K562 (cell line): Measurements from ENCODE around the gene UBR4. TPM values are rescaled to one million over a fixed set of nuclear protein-coding genes. Genes with fewer than 3 reads are reported as not detected.

ENCODE experiments used
- CBX2 ChIP-seq: fragments of 200-600 bp; sonication (generic); IDR thresholded peaks from one replicate; pipeline ENCODE4 v1.6.1; 2012; ENCODE audit warnings: mild to moderate bottlenecking, low read length, inconsistent platforms; ENCODE audit not compliant: insufficient read depth, poor library complexity, severe bottlenecking
- CBX3 ChIP-seq, 2 experiments: IDR thresholded peaks; 1 replicate in 1 of 2; 2 replicates in 1 of 2; pipeline ENCODE4 v1.6.1; 2012; ENCODE audit warnings: inconsistent platforms in 2 of 2, low read length in 2 of 2, borderline replicate concordance in 1 of 2, control low read depth in 1 of 2
- CREBBP ChIP-seq: IDR thresholded peaks from one replicate; pipeline ENCODE4 v1.6.1; 2012; ENCODE audit warnings: low read depth, mild to moderate bottlenecking, control low read depth, inconsistent platforms, low read length
- DACH1 ChIP-seq: fragments of 450-650 bp; IDR thresholded peaks from 2 replicates; pipeline ENCODE4 v1.6.1; 2018; ENCODE audit not compliant: partially characterized antibody
- EP300 ChIP-seq: IDR thresholded peaks from 2 replicates; pipeline ENCODE4 v1.6.1; 2012; ENCODE audit warnings: low read length, improper control_type of control experiment
- HIVEP1 ChIP-seq: fragments of 250-450 bp; sonication (Bioruptor Pico); IDR thresholded peaks from 2 replicates; pipeline ENCODE4 v1.4.0; 2020; ENCODE audit warnings: mild to moderate bottlenecking
- KDM4B ChIP-seq, 2 experiments: fragments of 450-650 bp in 1 of 2; sonication (generic) in 1 of 2; IDR thresholded peaks; 2 replicates each; pipeline ENCODE4 v1.6.1; 2016 to 2017; ENCODE audit warnings: borderline replicate concordance in 2 of 2, antibody characterized with exemption in 1 of 2, low read depth in 1 of 2, mild to moderate bottlenecking in 1 of 2
- MYBL2 ChIP-seq, 2 experiments: fragments of 450-650 bp in 1 of 2; sonication (generic) in 1 of 2; formaldehyde crosslinking in 1 of 2; IDR thresholded peaks; 2 replicates each; pipeline versions ENCODE4 v1.6.1 to v1.8.1; 2017 to 2022; ENCODE audit warnings: borderline replicate concordance in 1 of 2, inconsistent platforms in 1 of 2, low read depth in 1 of 2, mild to moderate bottlenecking in 1 of 2, missing genetic modification reagents in 1 of 2, moderate library complexity in 1 of 2
- NONO ChIP-seq, 2 experiments: fragments of 200-400 bp in 1 of 2; fragments of 450-650 bp in 1 of 2; formaldehyde crosslinking in 1 of 2; IDR thresholded peaks; 2 replicates each; pipeline ENCODE4 v1.6.1; 2017; ENCODE audit warnings: low read depth in 2 of 2, mild to moderate bottlenecking in 2 of 2, moderate library complexity in 2 of 2, low read length in 1 of 2
- NR2C1 ChIP-seq, 2 experiments: fragments of 450-650 bp; IDR thresholded peaks; 2 replicates each; pipeline ENCODE4 v1.6.1; 2017; ENCODE audit warnings: mild to moderate bottlenecking in 2 of 2, antibody characterized with exemption in 1 of 2, inconsistent platforms in 1 of 2, missing compliant biosample characterization in 1 of 2, missing genetic modification characterization in 1 of 2
- PCBP1 ChIP-seq: fragments of 200-400 bp; formaldehyde crosslinking; IDR thresholded peaks from 2 replicates; pipeline ENCODE4 v1.6.1; 2018; ENCODE audit warnings: mild to moderate bottlenecking, low read depth, low read length; ENCODE audit not compliant: poor library complexity, severe bottlenecking
- RBM34 ChIP-seq: fragments of 200-400 bp; formaldehyde crosslinking; IDR thresholded peaks from 2 replicates; pipeline ENCODE4 v1.6.1; 2018; ENCODE audit warnings: low read length, borderline replicate concordance; ENCODE audit not compliant: insufficient read depth
- SMAD1 ChIP-seq: fragments of 150-350 bp; IDR thresholded peaks from 2 replicates; pipeline ENCODE4 v1.6.1; 2014; ENCODE audit warnings: low read length, low read depth; ENCODE audit not compliant: partially characterized antibody
- ZNF561 ChIP-seq: fragments of 450-650 bp; formaldehyde crosslinking; conservative IDR thresholded peaks from 2 replicates; pipeline ENCODE4 v1.4.0; 2020; ENCODE audit warnings: mild to moderate bottlenecking, moderate library complexity
- ZNF699 ChIP-seq: fragments of 250-450 bp; sonication (Bioruptor Pico); IDR thresholded peaks from 2 replicates; pipeline ENCODE4 v1.8.0; 2021; ENCODE audit warnings: mild to moderate bottlenecking, moderate library complexity; ENCODE audit not compliant: insufficient replicate concordance
- polyA plus RNA-seq, 8 experiments: library from polyadenylated mRNA; depleted of rRNA in 4 of 8; stranded (reverse) in 5 of 8; unstranded in 3 of 8; fragments of >200 nt; fragmentation: Nextera tagmentation in 2 of 8; fragmentation: Illumina TruSeq in 1 of 8; extraction: Ambion mirVana in 2 of 8; extraction: Trizol in 1 of 8; gene quantifications; 2 replicates each; pipeline versions ENCODE4 v1.2.1 to v1.2.3, GENCODE V29; 2011 to 2014; ENCODE audit warnings: inconsistent platforms in 1 of 8, missing spikeins in 1 of 8
- total RNA-seq, 7 experiments: library from RNA; depleted of rRNA in 6 of 7; stranded (reverse); fragments of >200 nt in 6 of 7; fragmentation: Illumina TruSeq in 2 of 7; extraction: Trizol in 2 of 7; gene quantifications; 2 replicates each; pipeline versions ENCODE4 v1.2.1 to v1.2.3, GENCODE V29; 2011 to 2021; ENCODE audit warnings: low replicate concordance in 1 of 7
- TF ChIP-seq, protein P1 (sequence below): fragments of 450-650 bp; formaldehyde crosslinking; IDR thresholded peaks from 2 replicates; pipeline ENCODE4 v1.4.0; 2022; ENCODE audit warnings: missing genetic modification characterization
- TF ChIP-seq, protein P2 (sequence below), 2 experiments: fragments of 450-650 bp in 1 of 2; sonication (generic) in 1 of 2; formaldehyde crosslinking; conservative IDR thresholded peaks; 2 replicates each; pipeline versions ENCODE4 v1.4.0 to v1.8.1; 2020 to 2022; ENCODE audit warnings: mild to moderate bottlenecking in 1 of 2, missing genetic modification reagents in 1 of 2
- TF ChIP-seq, protein P3 (sequence below): fragments of 450-650 bp; formaldehyde crosslinking; IDR thresholded peaks from 2 replicates; pipeline ENCODE4 v1.4.0; 2020; ENCODE audit warnings: mild to moderate bottlenecking, moderate library complexity
- TF ChIP-seq, protein P4 (sequence below): sonication (generic); IDR thresholded peaks from 2 replicates; pipeline ENCODE4 v1.6.1; 2016

Gene UBR4
- total and polyA plus RNA-seq, 9 of the 15 experiments (the other 6 are each of a cell fraction or from before 2014, with no cell fraction given) = 55.4 to 277 (median 123) TPM

DNA sequence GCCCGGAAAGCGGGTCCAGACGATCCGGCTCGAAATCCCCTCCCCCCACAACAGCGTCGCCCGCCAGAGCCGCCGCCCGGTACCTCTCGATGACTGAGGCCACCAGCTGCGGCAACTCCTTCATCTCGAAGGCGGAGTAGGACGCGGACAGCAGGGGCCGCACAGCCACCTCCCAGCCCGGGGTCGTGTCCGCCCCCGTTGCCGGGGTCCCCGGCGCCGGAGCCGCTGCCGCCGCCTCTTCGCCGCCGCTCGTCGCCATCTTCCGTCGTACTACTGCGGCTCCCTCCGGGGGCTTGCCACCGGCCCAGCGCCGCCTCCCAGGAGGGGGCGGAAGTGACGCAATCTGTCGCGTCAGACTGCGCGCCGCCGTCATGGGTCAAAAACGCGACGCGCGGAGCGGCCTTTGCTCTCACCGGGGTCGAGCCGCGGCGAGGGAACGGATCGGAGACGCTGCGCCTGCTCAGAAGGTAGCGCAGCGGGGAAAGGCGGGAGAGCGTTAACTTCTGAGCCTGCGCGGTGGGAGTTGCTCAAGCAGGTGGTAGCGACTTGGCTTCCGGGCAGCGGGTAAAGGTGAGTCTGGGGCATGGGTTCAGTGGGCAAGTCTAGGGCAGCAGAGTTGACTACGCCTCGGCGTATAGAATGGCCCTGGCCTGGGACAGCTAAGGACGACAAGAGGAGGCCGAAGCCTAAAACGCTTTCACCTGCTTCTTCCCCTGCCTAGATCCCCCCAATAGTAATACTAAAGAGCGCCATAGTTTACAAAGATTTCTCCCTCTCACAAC lies at the start of gene UBR4 (continued):
- no peak for TF ChIP-seq ZNF699 (CRISPR knock-in tag)
- TF ChIP-seq KDM4B (IDR thresholded peaks at IDR 0.05; ENCODE audit: borderline replicate concordance in 2 of 2, low read depth in 1 of 2) = peak in 1 of 2 experiments; percentile 69; a peak in 1 of 4 replicates
- no peak for TF ChIP-seq CBX2
- TF ChIP-seq, protein P1, sequence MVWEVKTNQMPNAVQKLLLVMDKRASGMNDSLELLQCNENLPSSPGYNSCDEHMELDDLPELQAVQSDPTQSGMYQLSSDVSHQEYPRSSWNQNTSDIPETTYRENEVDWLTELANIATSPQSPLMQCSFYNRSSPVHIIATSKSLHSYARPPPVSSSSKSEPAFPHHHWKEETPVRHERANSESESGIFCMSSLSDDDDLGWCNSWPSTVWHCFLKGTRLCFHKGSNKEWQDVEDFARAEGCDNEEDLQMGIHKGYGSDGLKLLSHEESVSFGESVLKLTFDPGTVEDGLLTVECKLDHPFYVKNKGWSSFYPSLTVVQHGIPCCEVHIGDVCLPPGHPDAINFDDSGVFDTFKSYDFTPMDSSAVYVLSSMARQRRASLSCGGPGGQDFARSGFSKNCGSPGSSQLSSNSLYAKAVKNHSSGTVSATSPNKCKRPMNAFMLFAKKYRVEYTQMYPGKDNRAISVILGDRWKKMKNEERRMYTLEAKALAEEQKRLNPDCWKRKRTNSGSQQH (CRISPR knock-in tag) = no peak
- TF ChIP-seq, protein P2, sequence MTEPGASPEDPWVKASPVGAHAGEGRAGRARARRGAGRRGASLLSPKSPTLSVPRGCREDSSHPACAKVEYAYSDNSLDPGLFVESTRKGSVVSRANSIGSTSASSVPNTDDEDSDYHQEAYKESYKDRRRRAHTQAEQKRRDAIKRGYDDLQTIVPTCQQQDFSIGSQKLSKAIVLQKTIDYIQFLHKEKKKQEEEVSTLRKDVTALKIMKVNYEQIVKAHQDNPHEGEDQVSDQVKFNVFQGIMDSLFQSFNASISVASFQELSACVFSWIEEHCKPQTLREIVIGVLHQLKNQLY (CRISPR knock-in tag; conservative IDR thresholded peaks at IDR 0.05) = no peak
- 0 out of 2 replicates have a peak, but pooled peaks have one; percentile 51 for TF ChIP-seq HIVEP1 (CRISPR knock-in tag)
- TF ChIP-seq NR2C1 (IDR thresholded peaks at IDR 0.05) = peak; percentile 96
- peak; percentile 98 for TF ChIP-seq NR2C1 (tag; IDR thresholded peaks at IDR 0.05)
- TF ChIP-seq MYBL2 (IDR thresholded peaks at IDR 0.05; ENCODE audit: low read depth) = no peak
- TF ChIP-seq MYBL2 (CRISPR knock-in tag; IDR thresholded peaks at IDR 0.05; ENCODE audit: borderline replicate concordance) = no peak
- TF ChIP-seq CBX3 (IDR thresholded peaks at IDR 0.05; ENCODE audit: borderline replicate concordance in 1 of 2, low read length in 2 of 2) = peak in 1 of 2 experiments; percentile 88; a peak in 1 of 3 replicates
- TF ChIP-seq PCBP1 = peak; percentile 91
- TF ChIP-seq, protein P3, sequence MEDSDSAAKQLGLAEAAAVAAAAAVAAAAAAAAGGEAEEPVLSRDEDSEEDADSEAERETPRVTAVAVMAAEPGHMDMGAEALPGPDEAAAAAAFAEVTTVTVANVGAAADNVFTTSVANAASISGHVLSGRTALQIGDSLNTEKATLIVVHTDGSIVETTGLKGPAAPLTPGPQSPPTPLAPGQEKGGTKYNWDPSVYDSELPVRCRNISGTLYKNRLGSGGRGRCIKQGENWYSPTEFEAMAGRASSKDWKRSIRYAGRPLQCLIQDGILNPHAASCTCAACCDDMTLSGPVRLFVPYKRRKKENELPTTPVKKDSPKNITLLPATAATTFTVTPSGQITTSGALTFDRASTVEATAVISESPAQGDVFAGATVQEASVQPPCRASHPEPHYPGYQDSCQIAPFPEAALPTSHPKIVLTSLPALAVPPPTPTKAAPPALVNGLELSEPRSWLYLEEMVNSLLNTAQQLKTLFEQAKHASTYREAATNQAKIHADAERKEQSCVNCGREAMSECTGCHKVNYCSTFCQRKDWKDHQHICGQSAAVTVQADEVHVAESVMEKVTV (CRISPR knock-in tag) = no peak
- no peak for TF ChIP-seq CREBBP
- peak; percentile 95; the same call in 1 of the 2 replicates for TF ChIP-seq RBM34
- peak; percentile 88 for TF ChIP-seq DACH1
- TF ChIP-seq ZNF561 (CRISPR knock-in tag) = no peak
- TF ChIP-seq SMAD1 = peak; percentile 76
- TF ChIP-seq EP300 = peak; percentile 64; the same call in 1 of the 2 replicates
- peak; percentile 63 to 88; a peak in 3 of 4 replicates for TF ChIP-seq NONO (IDR thresholded peaks at IDR 0.05; ENCODE audit: low read depth in 2 of 2, low read length in 1 of 2)
- TF ChIP-seq, protein P4, sequence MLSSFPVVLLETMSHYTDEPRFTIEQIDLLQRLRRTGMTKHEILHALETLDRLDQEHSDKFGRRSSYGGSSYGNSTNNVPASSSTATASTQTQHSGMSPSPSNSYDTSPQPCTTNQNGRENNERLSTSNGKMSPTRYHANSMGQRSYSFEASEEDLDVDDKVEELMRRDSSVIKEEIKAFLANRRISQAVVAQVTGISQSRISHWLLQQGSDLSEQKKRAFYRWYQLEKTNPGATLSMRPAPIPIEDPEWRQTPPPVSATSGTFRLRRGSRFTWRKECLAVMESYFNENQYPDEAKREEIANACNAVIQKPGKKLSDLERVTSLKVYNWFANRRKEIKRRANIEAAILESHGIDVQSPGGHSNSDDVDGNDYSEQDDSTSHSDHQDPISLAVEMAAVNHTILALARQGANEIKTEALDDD = no peak
